SK-N-SH (cell line): ENCODE results near the gene ABLIM1. TPM values are rescaled to one million over a fixed set of nuclear protein-coding genes. Genes with fewer than 3 reads are reported as not detected.
A peak's percentile ranks its signal among the peaks of the same experiment; 100 is the strongest.

Source experiments
- CTCF ChIA-PET: fragments of 300-600, 350-600 bp; formaldehyde crosslinking; extraction: SDS; loops from one replicate; lab custom pipeline; 2021; lab: Yijun Ruan, JAX
- POLR2A ChIA-PET: fragments of 350-600 bp; sonication (Branson Sonifier 250); formaldehyde crosslinking; extraction: SDS; loops from one replicate; lab custom pipeline; 2020; ENCODE audit warnings: antibody characterized with exemption, inconsistent platforms; lab: Yijun Ruan, JAX
- DNase-seq: peaks from one replicate; pipeline ENCODE4 v3.0.0; 2012
- H2AFZ ChIP-seq: fragments of 200-600 bp; sonication (generic); 2 replicates; pipeline ENCODE4 v1.8.1; 2016; ENCODE audit warnings: antibody characterized with exemption, mild to moderate bottlenecking, low read depth
- H3F3A ChIP-seq: fragments of 200-600 bp; sonication (generic); replicated peaks from 2 replicates; pipeline ENCODE3; 2016; ENCODE audit warnings: antibody characterized with exemption, mild to moderate bottlenecking; ENCODE audit not compliant: insufficient read depth
- H3K27ac ChIP-seq, 2 experiments: fragments of 200-500 bp in 1 of 2; fragments of 200-600 bp in 1 of 2; sonication (Bioruptor generic) in 1 of 2; sonication (generic), shearing (Covaris generic) in 1 of 2; 2 replicates each; pipeline versions ENCODE4 v1.5.1 to v1.6.1; 2014 to 2016; ENCODE audit warnings: low read depth in 2 of 2, inconsistent platforms in 1 of 2, low read length in 1 of 2, mild to moderate bottlenecking in 1 of 2, mixed read lengths in 1 of 2
- H3K27me3 ChIP-seq: fragments of 200-600 bp; sonication (generic), shearing (Covaris generic); 2 replicates; pipeline ENCODE4 v1.6.1; 2016; ENCODE audit warnings: mixed run types; ENCODE audit not compliant: insufficient read depth
- H3K36me3 ChIP-seq, 2 experiments: fragments of 200-500 bp in 1 of 2; fragments of 200-600 bp in 1 of 2; sonication (Bioruptor generic) in 1 of 2; sonication (generic) in 1 of 2; replicated peaks in 1 of 2; 2 replicates each; pipeline versions ENCODE3 to v1.5.1; 2014 to 2016; ENCODE audit warnings: low read length in 1 of 2, mild to moderate bottlenecking in 1 of 2; ENCODE audit not compliant: insufficient read depth in 2 of 2, control insufficient read depth in 1 of 2
- H3K4me1 ChIP-seq, 2 experiments: fragments of 200-500 bp in 1 of 2; fragments of 200-600 bp in 1 of 2; sonication (Bioruptor generic) in 1 of 2; sonication (generic), shearing (Covaris generic) in 1 of 2; 2 replicates each; pipeline versions ENCODE4 v1.5.1 to v1.6.1; 2014 to 2016; ENCODE audit warnings: low read depth in 1 of 2, low read length in 1 of 2, mixed run types in 1 of 2; ENCODE audit not compliant: insufficient read depth in 2 of 2, control insufficient read depth in 1 of 2
- H3K4me2 ChIP-seq: fragments of 200-600 bp; sonication (generic), shearing (Covaris generic); 2 replicates; pipeline ENCODE4 v1.6.1; 2017; ENCODE audit warnings: mixed run types
- H3K4me3 ChIP-seq, 2 experiments: fragments of 200-500 bp in 1 of 2; fragments of 200-600 bp in 1 of 2; sonication (Bioruptor generic) in 1 of 2; sonication (generic), shearing (Covaris generic) in 1 of 2; 2 replicates each; pipeline versions ENCODE4 v1.5.1 to v1.8.1; 2014 to 2016; ENCODE audit warnings: low read depth in 2 of 2, inconsistent platforms in 1 of 2, low read length in 1 of 2, mild to moderate bottlenecking in 1 of 2, mixed read lengths in 1 of 2, moderate library complexity in 1 of 2
- H3K79me2 ChIP-seq: fragments of 200-600 bp; sonication (generic); 2 replicates; pipeline ENCODE4 v1.8.1; 2017; ENCODE audit warnings: mild to moderate bottlenecking; ENCODE audit not compliant: insufficient read depth
- H3K9ac ChIP-seq: fragments of 200-600 bp; sonication (generic); 2 replicates; pipeline ENCODE4 v1.6.1; 2017; ENCODE audit warnings: mixed run types
- H3K9me2 ChIP-seq: fragments of 200-600 bp; sonication (generic); 2 replicates; pipeline ENCODE4 v1.6.1; 2017; ENCODE audit warnings: mixed run types
- H3K9me3 ChIP-seq: fragments of 200-600 bp; sonication (generic); 2 replicates; pipeline ENCODE4 v1.6.1; 2017; ENCODE audit warnings: mixed run types, mild to moderate bottlenecking, moderate library complexity
- H4K20me1 ChIP-seq: fragments of 200-600 bp; sonication (generic); 2 replicates; pipeline ENCODE4 v1.6.1; 2017; ENCODE audit warnings: mild to moderate bottlenecking, mixed run types; ENCODE audit not compliant: insufficient read depth
- CHD2 ChIP-seq: fragments of 150-350 bp; IDR thresholded peaks from 2 replicates; pipeline ENCODE4 v1.6.1; 2018; ENCODE audit warnings: low read length; ENCODE audit not compliant: partially characterized antibody
- EZH2phosphoT487 ChIP-seq: fragments of 200-600 bp; sonication (generic); IDR thresholded peaks from 2 replicates; pipeline ENCODE4 v1.6.1; 2017; ENCODE audit warnings: low read depth, mixed run types, mild to moderate bottlenecking, antibody characterized with exemption, moderate library complexity, borderline replicate concordance
- FOXM1 ChIP-seq: IDR thresholded peaks from 2 replicates; pipeline ENCODE4 v1.4.0; 2012; ENCODE audit warnings: low read depth, mild to moderate bottlenecking
- JUND ChIP-seq: IDR thresholded peaks from 2 replicates; pipeline ENCODE4 v1.4.0; 2012
- NRF1 ChIP-seq: IDR thresholded peaks from 2 replicates; pipeline ENCODE4 v1.6.1; 2012; ENCODE audit warnings: low read depth, mild to moderate bottlenecking, low read length
- PBX3 ChIP-seq: IDR thresholded peaks from 2 replicates; pipeline ENCODE4; 2012
- RAD21 ChIP-seq: IDR thresholded peaks from 2 replicates; pipeline ENCODE4 v1.6.1; 2012; ENCODE audit warnings: mild to moderate bottlenecking, low read length
- RFX5 ChIP-seq: IDR thresholded peaks from 2 replicates; pipeline ENCODE4 v1.6.1; 2012; ENCODE audit warnings: mild to moderate bottlenecking, improper control_type of control experiment, low read length
- TCF12 ChIP-seq: IDR thresholded peaks from 2 replicates; pipeline ENCODE4 v1.4.0; 2012
- USF2 ChIP-seq: fragments of 150-350 bp; IDR thresholded peaks from 2 replicates; pipeline ENCODE4 v1.6.1; 2017; ENCODE audit warnings: antibody characterized with exemption, low read length, low read depth, borderline replicate concordance
- WGBS: methylation state at CpG from one replicate; pipeline ENCODE4 v1.1.6; 2017; ENCODE audit warnings: low lambda C conversion rate; 5-methylcytosine and 5-hydroxymethylcytosine counted together
- polyA plus RNA-seq, 3 experiments: library from polyadenylated mRNA; depleted of rRNA; stranded (reverse); fragments of >200 nt; gene quantifications; 2 replicates each; pipeline ENCODE4 v1.2.3, GENCODE V29; 2012
- TF ChIP-seq, protein P1 (sequence below): fragments of 150-350 bp; IDR thresholded peaks from 2 replicates; pipeline ENCODE4 v1.6.1; 2016; ENCODE audit warnings: mild to moderate bottlenecking, low read depth, low read length
- TF ChIP-seq, protein P2 (sequence below): IDR thresholded peaks from 2 replicates; pipeline ENCODE4 v1.4.0; 2012; ENCODE audit warnings: low read depth, borderline replicate concordance

The ABLIM1 gene
- polyA plus RNA-seq, 1 of the 3 experiments (the other 2 are of a cell fraction): 16.1 TPM

- Histone ChIP-seq H3K79me2 (no peaks in the 10 kb centered on the region), H3K9ac (no peak overlapping the region), H3K36me3 (no peaks in the 10 kb centered on the region), H3K9me3 (no peaks in the 10 kb centered on the region), H2AFZ (no peak overlapping the region), H3K27ac (no peak overlapping the region), H3K27me3 (no peaks in the 10 kb centered on the region), H3K4me3 (no peak overlapping the region), H3K4me1 (0 out of 4 replicates have a peak, but pooled peaks cover 0 to 12% of the 10 kb centered on the region in 2 experiments), H3K9me2 (no peaks in the 10 kb centered on the region), H3F3A (no peaks in the 10 kb centered on the region), H3K4me2 (0 out of 2 replicates have a peak overlapping the region, but pooled peaks have one; percentile 38), H4K20me1 (no peaks in the 10 kb centered on the region)
- WGBS: 95% methylated on average over 7 of the region's 7 CpGs
- no peak for DNase-seq
- TF ChIP-seq, protein P1, sequence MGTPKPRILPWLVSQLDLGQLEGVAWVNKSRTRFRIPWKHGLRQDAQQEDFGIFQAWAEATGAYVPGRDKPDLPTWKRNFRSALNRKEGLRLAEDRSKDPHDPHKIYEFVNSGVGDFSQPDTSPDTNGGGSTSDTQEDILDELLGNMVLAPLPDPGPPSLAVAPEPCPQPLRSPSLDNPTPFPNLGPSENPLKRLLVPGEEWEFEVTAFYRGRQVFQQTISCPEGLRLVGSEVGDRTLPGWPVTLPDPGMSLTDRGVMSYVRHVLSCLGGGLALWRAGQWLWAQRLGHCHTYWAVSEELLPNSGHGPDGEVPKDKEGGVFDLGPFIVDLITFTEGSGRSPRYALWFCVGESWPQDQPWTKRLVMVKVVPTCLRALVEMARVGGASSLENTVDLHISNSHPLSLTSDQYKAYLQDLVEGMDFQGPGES: no peak
- no peak for TF ChIP-seq PBX3
- TF ChIP-seq, protein P2, sequence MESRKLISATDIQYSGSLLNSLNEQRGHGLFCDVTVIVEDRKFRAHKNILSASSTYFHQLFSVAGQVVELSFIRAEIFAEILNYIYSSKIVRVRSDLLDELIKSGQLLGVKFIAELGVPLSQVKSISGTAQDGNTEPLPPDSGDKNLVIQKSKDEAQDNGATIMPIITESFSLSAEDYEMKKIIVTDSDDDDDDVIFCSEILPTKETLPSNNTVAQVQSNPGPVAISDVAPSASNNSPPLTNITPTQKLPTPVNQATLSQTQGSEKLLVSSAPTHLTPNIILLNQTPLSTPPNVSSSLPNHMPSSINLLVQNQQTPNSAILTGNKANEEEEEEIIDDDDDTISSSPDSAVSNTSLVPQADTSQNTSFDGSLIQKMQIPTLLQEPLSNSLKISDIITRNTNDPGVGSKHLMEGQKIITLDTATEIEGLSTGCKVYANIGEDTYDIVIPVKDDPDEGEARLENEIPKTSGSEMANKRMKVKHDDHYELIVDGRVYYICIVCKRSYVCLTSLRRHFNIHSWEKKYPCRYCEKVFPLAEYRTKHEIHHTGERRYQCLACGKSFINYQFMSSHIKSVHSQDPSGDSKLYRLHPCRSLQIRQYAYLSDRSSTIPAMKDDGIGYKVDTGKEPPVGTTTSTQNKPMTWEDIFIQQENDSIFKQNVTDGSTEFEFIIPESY: no peak
- no peak for TF ChIP-seq NRF1
- TF ChIP-seq RFX5: no peak
- CTCF ChIA-PET: interaction anchor here (0.9 kb wide), 1 partner anchor 28 kb away, joined by 3 read pairs; no protein-coding TSS in a partner anchor
- POLR2A ChIA-PET: no interaction called here
Measured at GRCh38 chr10:114655671-114656070, 2.4 kb downstream of the ABLIM1 start.

DNA sequence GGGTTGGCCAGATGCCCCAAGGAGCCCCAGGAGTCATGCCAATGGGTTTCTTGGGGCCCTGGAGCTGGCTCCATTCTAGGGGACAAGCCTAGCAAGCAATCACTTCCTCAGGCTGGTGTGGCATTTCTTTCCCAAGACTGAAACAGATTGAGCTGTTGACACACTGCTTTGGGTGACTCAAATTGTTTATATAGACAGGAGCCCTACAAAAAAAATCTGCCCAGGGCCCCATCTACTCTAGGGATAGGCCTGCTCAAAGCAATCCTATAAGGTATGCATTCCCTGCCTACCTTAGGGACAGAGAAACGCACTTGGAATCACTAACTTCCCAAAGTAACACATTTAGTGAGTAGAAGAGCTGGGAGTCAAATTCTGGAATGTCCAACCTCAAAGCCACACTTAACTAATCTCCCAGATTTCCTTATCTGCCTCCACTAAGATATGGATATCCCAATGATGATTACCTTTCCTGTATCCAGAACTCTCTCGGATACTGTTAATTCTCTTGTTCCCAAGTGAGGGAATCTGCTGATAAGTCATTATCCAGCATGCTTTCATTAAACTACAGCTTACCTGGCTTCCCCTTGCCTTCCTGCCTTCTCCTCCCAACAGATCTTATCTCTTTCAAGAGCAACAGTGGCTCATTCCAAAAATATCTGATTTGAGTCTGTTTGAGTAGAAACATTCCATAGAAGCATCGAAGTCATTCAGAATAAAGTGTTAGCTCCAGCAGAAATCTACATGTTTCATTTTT, 3.1 kb downstream of the ABLIM1 start:
- no peaks in the 10 kb centered on the region for H3K9me3 ChIP-seq
- 0 out of 2 replicates have a peak overlapping the region, but pooled peaks have one; percentile 38 for H3K4me2 ChIP-seq
- no peak for DNase-seq
- 0 out of 4 replicates have a peak, but pooled peaks cover 0 to 12% of the 10 kb centered on the region in 2 experiments for H3K4me1 ChIP-seq
- TF ChIP-seq CHD2 (no peak), RAD21 (no peak), TCF12 (peak; percentile 52; the same call in 1 of the 2 replicates), EZH2phosphoT487 (no peak), USF2 (no peak), JUND (peak; percentile 49), FOXM1 (no peak)
- H3K9me2 ChIP-seq: no peaks in the 10 kb centered on the region
- H3K27ac ChIP-seq: no peak overlapping the region
- H3K79me2 ChIP-seq: no peaks in the 10 kb centered on the region
- no peaks in the 10 kb centered on the region for H3K27me3 ChIP-seq
- H2AFZ ChIP-seq: no peak overlapping the region
- POLR2A ChIA-PET: no interaction called here
- H3K9ac ChIP-seq: no peak overlapping the region
- H3F3A ChIP-seq: no peaks in the 10 kb centered on the region
- WGBS: 90% methylated on average over 3 of the region's 3 CpGs
- no peaks in the 10 kb centered on the region for H3K36me3 ChIP-seq
- no peak overlapping the region for H3K4me3 ChIP-seq
- no peaks in the 10 kb centered on the region for H4K20me1 ChIP-seq
- CTCF ChIA-PET: interaction anchor here (0.9 kb wide), 1 partner anchor 29 kb away, joined by 3 read pairs; no protein-coding TSS in a partner anchor
